PC-3 (cell line): ENCODE results near the gene GLIPR1L1. TPM values are rescaled to one million over a fixed set of nuclear protein-coding genes. Genes with fewer than 3 reads are reported as not detected.

Experiments
- ATAC-seq: fragments of 200-7000 bp; cut with Tn5 transposase; 2 replicates; pipeline ENCODE4 v1.9.1; 2020; ENCODE audit warnings: mild to moderate bottlenecking, moderate library complexity
- BruUV-seq: library from RNA; stranded (reverse); fragments of 400-500 nt; replicated peaks from 2 replicates; lab custom pipeline; 2021; lab: Mats Ljungman, UMichigan
- CTCF ChIA-PET: fragments of 300-600 bp; sonication (Branson Sonifier 250); formaldehyde crosslinking; loops from one replicate; lab custom pipeline; 2022; ENCODE audit warnings: antibody characterized with exemption; lab: Charles Lee
- POLR2A ChIA-PET: fragments of 300-600 bp; sonication (Branson Sonifier 250); formaldehyde crosslinking; loops from one replicate; lab custom pipeline; 2022; ENCODE audit warnings: antibody characterized with exemption; ENCODE audit not compliant: unreplicated experiment; lab: Charles Lee
- DNase-seq: peaks from one replicate; pipeline ENCODE4 v3.0.0-alpha.2; 2015
- H2AFZ ChIP-seq: fragments of 300-600 bp; sonication (generic); 2 replicates; pipeline ENCODE4 v1.6.0; 2016; ENCODE audit warnings: antibody characterized with exemption, low read length
- H3F3A ChIP-seq: fragments of 300-600 bp; sonication (generic); one replicate; pipeline ENCODE4 v1.6.0; 2017; ENCODE audit warnings: antibody characterized with exemption, low read length, control low read depth, mild to moderate bottlenecking; ENCODE audit not compliant: unreplicated experiment
- H3K27ac ChIP-seq: fragments of 300-600 bp; sonication (generic); 2 replicates; pipeline ENCODE4 v1.5.1; 2016; ENCODE audit warnings: mild to moderate bottlenecking, low read length
- H3K27me3 ChIP-seq: fragments of 300-600 bp; sonication (generic); 2 replicates; pipeline ENCODE4 v1.6.1; 2016; ENCODE audit warnings: low read length, mixed read lengths
- H3K36me3 ChIP-seq: fragments of 300-600 bp; sonication (generic); 2 replicates; pipeline ENCODE4 v1.6.1; 2016; ENCODE audit warnings: low read depth, mixed run types, low read length, mixed read lengths
- H3K4me1 ChIP-seq: fragments of 300-600 bp; sonication (generic); 2 replicates; pipeline ENCODE4 v1.5.1; 2016; ENCODE audit warnings: low read length; ENCODE audit not compliant: insufficient read depth
- H3K4me2 ChIP-seq: fragments of 300-600 bp; sonication (generic); 2 replicates; pipeline ENCODE4 v1.6.0; 2016; ENCODE audit warnings: low read length
- H3K4me3 ChIP-seq: fragments of 300-600 bp; sonication (generic); 2 replicates; pipeline ENCODE4 v1.5.1; 2016; ENCODE audit warnings: mild to moderate bottlenecking, low read length, mixed read lengths
- H3K79me2 ChIP-seq: fragments of 300-600 bp; sonication (generic); 2 replicates; pipeline ENCODE4 v1.6.1; 2017; ENCODE audit warnings: low read length, mixed read lengths
- H3K9ac ChIP-seq: fragments of 300-600 bp; sonication (generic); 2 replicates; pipeline ENCODE4 v1.6.0; 2016; ENCODE audit warnings: mild to moderate bottlenecking, low read length
- H3K9me2 ChIP-seq: fragments of 300-600 bp; sonication (generic); replicated peaks from 2 replicates; pipeline ENCODE4 v1.6.1; 2016; ENCODE audit warnings: mixed run types, low read length, mixed read lengths
- H3K9me3 ChIP-seq: fragments of 300-600 bp; sonication (generic); 2 replicates; pipeline ENCODE4 v1.6.1; 2016; ENCODE audit warnings: low read length, mixed read lengths
- H4K20me1 ChIP-seq: fragments of 300-600 bp; sonication (generic); 2 replicates; pipeline ENCODE4 v1.6.1; 2016; ENCODE audit warnings: low read length, mixed read lengths
- CTCF ChIP-seq: fragments of 300-600 bp; sonication (generic); conservative IDR thresholded peaks from 2 replicates; pipeline ENCODE4 v1.5.1; 2017; ENCODE audit warnings: antibody characterized with exemption, low read depth, mild to moderate bottlenecking, low read length
- EZH2 ChIP-seq: fragments of 300-600 bp; sonication (generic); IDR thresholded peaks from one replicate; pipeline ENCODE4 v1.6.1; 2017; ENCODE audit warnings: antibody characterized with exemption, mild to moderate bottlenecking, low read length; ENCODE audit not compliant: unreplicated experiment
- EZH2phosphoT487 ChIP-seq: fragments of 300-600 bp; sonication (generic); IDR thresholded peaks from 2 replicates; pipeline ENCODE4 v1.6.1; 2018; ENCODE audit warnings: mild to moderate bottlenecking, antibody characterized with exemption, low read length, borderline replicate concordance
- intact Hi-C: fragments of 100-400 bp; cut with micrococcal nuclease; formaldehyde crosslinking; loops from 2 replicates; pipeline ENCODE4 v1.9.0; 2023
- total RNA-seq: library from RNA; depleted of rRNA; stranded (reverse); fragments of >200 nt; gene quantifications from 2 replicates; pipeline ENCODE4 v1.2.3, GENCODE V29; 2014; rRNA removed

The GLIPR1L1 gene
- total RNA-seq, 1 experiment from 2014 or later: not detected

DNA sequence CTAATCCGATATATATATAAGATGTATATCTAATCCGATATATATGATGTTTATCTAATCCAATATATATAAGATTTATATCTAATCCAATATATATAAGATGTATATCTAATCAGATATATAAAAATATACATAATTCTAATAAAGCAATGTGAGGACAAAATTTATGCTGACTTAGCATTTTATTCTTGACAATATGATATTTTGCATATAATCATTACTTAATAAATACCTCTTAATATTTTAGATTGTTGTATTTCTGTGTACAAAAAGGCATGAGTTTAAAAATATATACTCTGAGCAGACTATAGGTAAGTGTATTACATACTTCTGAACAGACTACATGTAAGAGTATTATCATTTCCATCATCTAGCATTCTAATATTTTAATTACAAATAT, 75.4 kb downstream of the GLIPR1L1 start:
- POLR2A ChIA-PET: no interaction called here
- Histone ChIP-seq H3K4me2 (no peak overlapping the region), H3K9me2 (no peaks in the 10 kb centered on the region), H3K4me1 (no peaks in the 10 kb centered on the region), H3F3A (no peaks in the 10 kb centered on the region), H3K36me3 (no peaks in the 10 kb centered on the region), H3K27me3 (no peaks in the 10 kb centered on the region), H3K9me3 (no peaks in the 10 kb centered on the region), H3K9ac (no peak overlapping the region), H4K20me1 (no peaks in the 10 kb centered on the region), H3K79me2 (no peaks in the 10 kb centered on the region), H3K27ac (no peak overlapping the region), H2AFZ (no peak overlapping the region), H3K4me3 (no peak overlapping the region)
- TF ChIP-seq EZH2phosphoT487 (no peak), EZH2 (no peak), CTCF (no peak)
- CTCF ChIA-PET: no interaction called here
- no peak for ATAC-seq
- no peak for DNase-seq
- intact Hi-C loops: no loop called here
- BruUV-seq: no TSS peak

GRCh38 chr12:75414671-75415070, 80.2 kb downstream of the GLIPR1L1 start:
- no peaks in the 10 kb centered on the region for H3K79me2 ChIP-seq
- no peaks in the 10 kb centered on the region for H3K9me3 ChIP-seq
- no peak overlapping the region for H3K4me2 ChIP-seq
- H2AFZ ChIP-seq: 0 out of 2 replicates have a peak overlapping the region, but pooled peaks have one; percentile 26
- no peak overlapping the region for H3K27ac ChIP-seq
- ChIA-PET POLR2A (no interaction called here), CTCF (interaction anchor here (0.6 kb wide), 1 partner anchor 100 kb away, joined by 3 read pairs; no protein-coding TSS in a partner anchor)
- peak; percentile 83 for ATAC-seq
- BruUV-seq: no TSS peak
- no peaks in the 10 kb centered on the region for H3K27me3 ChIP-seq
- H4K20me1 ChIP-seq: no peaks in the 10 kb centered on the region
- H3F3A ChIP-seq: no peaks in the 10 kb centered on the region
- no peak for DNase-seq
- intact Hi-C loops: no loop called here
- no peaks in the 10 kb centered on the region for H3K9me2 ChIP-seq
- H3K4me3 ChIP-seq: no peak overlapping the region
- H3K36me3 ChIP-seq: no peaks in the 10 kb centered on the region; the same call in 1 of the 2 replicates
- TF ChIP-seq EZH2phosphoT487 (no peak), EZH2 (no peak), CTCF (no peak)
- no peak overlapping the region for H3K9ac ChIP-seq
- no peaks in the 10 kb centered on the region for H3K4me1 ChIP-seq

DNA sequence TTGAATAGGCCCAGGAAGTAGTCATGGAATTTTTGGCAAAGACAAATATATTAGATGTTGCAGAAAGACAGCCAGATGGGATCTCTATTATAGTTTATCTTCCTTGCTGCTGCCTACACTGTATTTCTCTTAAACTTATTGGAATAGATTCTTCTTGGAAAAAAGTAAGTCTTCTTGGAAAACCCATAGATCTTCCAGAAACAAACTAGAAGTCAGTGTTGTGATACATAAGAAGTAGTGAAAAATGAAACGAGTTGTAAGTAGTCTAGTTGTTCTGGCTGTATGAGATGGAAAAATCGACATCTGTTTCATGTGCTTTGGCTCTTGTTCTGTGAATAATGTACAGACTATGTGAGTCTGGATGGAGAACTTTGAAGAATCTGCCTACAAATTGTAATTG, 85.4 kb downstream of the GLIPR1L1 start:
- H3K4me3 ChIP-seq: no peak overlapping the region
- no peak for ATAC-seq
- no peak for TF ChIP-seq CTCF
- no peak overlapping the region for H3K27ac ChIP-seq
- H4K20me1 ChIP-seq: no peaks in the 10 kb centered on the region
- no peaks in the 10 kb centered on the region for H3F3A ChIP-seq
- no peaks in the 10 kb centered on the region for H3K4me1 ChIP-seq
- no peak for DNase-seq
- no peaks in the 10 kb centered on the region for H3K79me2 ChIP-seq
- no peaks in the 10 kb centered on the region for H3K9me3 ChIP-seq
- no peaks in the 10 kb centered on the region for H3K27me3 ChIP-seq
- no peaks in the 10 kb centered on the region; the same call in 1 of the 2 replicates for H3K36me3 ChIP-seq
- H2AFZ ChIP-seq: no peak overlapping the region
- POLR2A ChIA-PET: no interaction called here
- no TSS peak for BruUV-seq
- no peak overlapping the region for H3K9ac ChIP-seq
- H3K9me2 ChIP-seq: 0 out of 2 replicates have a peak, but pooled peaks cover 3% of the 10 kb centered on the region
- intact Hi-C loops: no loop called here
- CTCF ChIA-PET: no interaction called here
- H3K4me2 ChIP-seq: no peak overlapping the region

Other genes with a start within 250 kb of the GLIPR1L1 start
- not detected in 2 replicates for gene KCNC2, start 124.8 kb upstream of the GLIPR1L1 start, total RNA-seq
- gene CAPS2, start 4.3 kb upstream of the GLIPR1L1 start, total RNA-seq: 5.5 and 8.4 TPM in 2 replicates
- gene GLIPR1L2, start 56.4 kb downstream of the GLIPR1L1 start, total RNA-seq: not detected in 2 replicates
- 21.3 and 22.2 TPM in 2 replicates for gene GLIPR1, start 146.1 kb downstream of the GLIPR1L1 start, total RNA-seq
- gene KRR1, start 176.9 kb downstream of the GLIPR1L1 start, total RNA-seq: 49.9 and 68.4 TPM in 2 replicates